K562 (cell line): ENCODE measurements around the gene ABHD3. TPM values are rescaled to one million over a fixed set of nuclear protein-coding genes. Genes with fewer than 3 reads are reported as not detected.

Experiments used
- BRF2 ChIP-seq: IDR thresholded peaks from 3 replicates; pipeline ENCODE4 v1.6.1; 2011; ENCODE audit warnings: borderline replicate concordance, mild to moderate bottlenecking; ENCODE audit not compliant: insufficient read length, insufficient read depth
- KLF13 ChIP-seq: fragments of 450-650 bp; IDR thresholded peaks from 2 replicates; pipeline ENCODE4 v1.6.1; 2016; ENCODE audit warnings: missing genetic modification characterization, low read depth, mild to moderate bottlenecking, missing compliant biosample characterization, moderate library complexity, borderline replicate concordance
- MTA1 ChIP-seq: fragments of 450-650 bp; IDR thresholded peaks from 2 replicates; pipeline ENCODE4 v1.6.1; 2017; ENCODE audit warnings: borderline replicate concordance
- NR1H2 ChIP-seq: sonication (generic); formaldehyde crosslinking; IDR thresholded peaks from 2 replicates; pipeline ENCODE4 v1.4.0; 2020; ENCODE audit warnings: mild to moderate bottlenecking, missing genetic modification reagents
- PHF21A ChIP-seq: fragments of 450-650 bp; IDR thresholded peaks from 2 replicates; pipeline ENCODE4 v1.6.1; 2017; ENCODE audit warnings: low read depth, borderline replicate concordance
- SIX5 ChIP-seq, 2 experiments: IDR thresholded peaks; 2 replicates each; pipeline ENCODE4 v1.6.1; 2011; ENCODE audit warnings: low read length in 2 of 2, borderline replicate concordance in 1 of 2, low read depth in 1 of 2, mild to moderate bottlenecking in 1 of 2, moderate library complexity in 1 of 2; ENCODE audit not compliant: insufficient read depth in 1 of 2
- ZHX1 ChIP-seq: fragments of 150-350 bp; conservative IDR thresholded peaks from 2 replicates; pipeline ENCODE4 v1.6.1; 2014; ENCODE audit warnings: low read length
- ZKSCAN3 ChIP-seq: fragments of 250-450 bp; sonication (Bioruptor Pico); IDR thresholded peaks from 2 replicates; pipeline ENCODE4 v1.4.0; 2020
- ZNF175 ChIP-seq: fragments of 200-800 bp; sonication (Bioruptor generic); IDR thresholded peaks from 2 replicates; pipeline ENCODE4 v1.6.1; 2016; ENCODE audit warnings: low read depth, mild to moderate bottlenecking, missing genetic modification characterization, missing compliant biosample characterization
- ZNF280B ChIP-seq: fragments of 250-450 bp; sonication (Bioruptor Pico); IDR thresholded peaks from 2 replicates; pipeline ENCODE4 v1.5.1; 2021; ENCODE audit warnings: mild to moderate bottlenecking
- ZNF316 ChIP-seq: fragments of 450-650 bp; IDR thresholded peaks from 2 replicates; pipeline ENCODE4 v1.6.1; 2016
- ZNF408 ChIP-seq: fragments of 250-450 bp; sonication (Bioruptor Pico); IDR thresholded peaks from 2 replicates; pipeline ENCODE4 v1.4.0; 2020; ENCODE audit warnings: low read depth, mild to moderate bottlenecking, moderate library complexity
- ZNF644 ChIP-seq: fragments of 200-800 bp; sonication (Bioruptor generic); IDR thresholded peaks from 2 replicates; pipeline ENCODE4 v1.6.1; 2016; ENCODE audit warnings: low read depth, missing genetic modification characterization, missing compliant biosample characterization
- polyA plus RNA-seq, 8 experiments: library from polyadenylated mRNA; depleted of rRNA in 4 of 8; stranded (reverse) in 5 of 8; unstranded in 3 of 8; fragments of >200 nt; fragmentation: Nextera tagmentation in 2 of 8; fragmentation: Illumina TruSeq in 1 of 8; extraction: Ambion mirVana in 2 of 8; extraction: Trizol in 1 of 8; gene quantifications; 2 replicates each; pipeline versions ENCODE4 v1.2.1 to v1.2.3, GENCODE V29; 2011 to 2014; ENCODE audit warnings: inconsistent platforms in 1 of 8, missing spikeins in 1 of 8
- total RNA-seq, 7 experiments: library from RNA; depleted of rRNA in 6 of 7; stranded (reverse); fragments of >200 nt in 6 of 7; fragmentation: Illumina TruSeq in 2 of 7; extraction: Trizol in 2 of 7; gene quantifications; 2 replicates each; pipeline versions ENCODE4 v1.2.1 to v1.2.3, GENCODE V29; 2011 to 2021; ENCODE audit warnings: low replicate concordance in 1 of 7
- TF ChIP-seq, protein P1 (sequence below): sonication (generic); formaldehyde crosslinking; IDR thresholded peaks from 2 replicates; pipeline ENCODE4 v1.8.0; 2022; ENCODE audit warnings: mild to moderate bottlenecking, low read depth, missing genetic modification reagents
- TF ChIP-seq, protein P2 (sequence below): fragments of 450-650 bp; formaldehyde crosslinking; IDR thresholded peaks from 2 replicates; pipeline ENCODE4 v1.4.0; 2022; ENCODE audit warnings: missing genetic modification characterization
- TF ChIP-seq, protein P3 (sequence below): sonication (generic); formaldehyde crosslinking; IDR thresholded peaks from 2 replicates; pipeline ENCODE4 v1.9.0; 2022; ENCODE audit warnings: mild to moderate bottlenecking, missing genetic modification reagents

The ABHD3 gene
- total and polyA plus RNA-seq, 9 of the 15 experiments (the other 6 are each of a cell fraction or from before 2014, with no cell fraction given), result 6.3 to 38.8 (median 19.4) TPM

- no peak for TF ChIP-seq SIX5 (IDR thresholded peaks at IDR 0.05; ENCODE audit: borderline replicate concordance in 1 of 2, insufficient read depth in 1 of 2, low read depth in 1 of 2, low read length in 2 of 2)
- TF ChIP-seq KLF13 (tag), result no peak
- no peak for TF ChIP-seq NR1H2 (CRISPR knock-in tag)
- TF ChIP-seq ZKSCAN3 (CRISPR knock-in tag), result no peak
- no peak for TF ChIP-seq ZNF175
- TF ChIP-seq, protein P1, sequence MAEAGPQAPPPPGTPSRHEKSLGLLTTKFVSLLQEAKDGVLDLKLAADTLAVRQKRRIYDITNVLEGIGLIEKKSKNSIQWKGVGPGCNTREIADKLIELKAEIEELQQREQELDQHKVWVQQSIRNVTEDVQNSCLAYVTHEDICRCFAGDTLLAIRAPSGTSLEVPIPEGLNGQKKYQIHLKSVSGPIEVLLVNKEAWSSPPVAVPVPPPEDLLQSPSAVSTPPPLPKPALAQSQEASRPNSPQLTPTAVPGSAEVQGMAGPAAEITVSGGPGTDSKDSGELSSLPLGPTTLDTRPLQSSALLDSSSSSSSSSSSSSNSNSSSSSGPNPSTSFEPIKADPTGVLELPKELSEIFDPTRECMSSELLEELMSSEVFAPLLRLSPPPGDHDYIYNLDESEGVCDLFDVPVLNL (CRISPR knock-in tag), result no peak
- TF ChIP-seq PHF21A, result no peak
- TF ChIP-seq BRF2, result no peak
- TF ChIP-seq ZNF644 (tag), result no peak
- no peak for TF ChIP-seq ZNF280B (CRISPR knock-in tag)
- no peak for TF ChIP-seq ZHX1
- TF ChIP-seq, protein P2, sequence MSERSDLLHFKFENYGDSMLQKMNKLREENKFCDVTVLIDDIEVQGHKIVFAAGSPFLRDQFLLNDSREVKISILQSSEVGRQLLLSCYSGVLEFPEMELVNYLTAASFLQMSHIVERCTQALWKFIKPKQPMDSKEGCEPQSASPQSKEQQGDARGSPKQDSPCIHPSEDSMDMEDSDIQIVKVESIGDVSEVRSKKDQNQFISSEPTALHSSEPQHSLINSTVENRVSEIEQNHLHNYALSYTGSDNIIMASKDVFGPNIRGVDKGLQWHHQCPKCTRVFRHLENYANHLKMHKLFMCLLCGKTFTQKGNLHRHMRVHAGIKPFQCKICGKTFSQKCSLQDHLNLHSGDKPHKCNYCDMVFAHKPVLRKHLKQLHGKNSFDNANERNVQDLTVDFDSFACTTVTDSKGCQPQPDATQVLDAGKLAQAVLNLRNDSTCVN (CRISPR knock-in tag), result no peak
- TF ChIP-seq, protein P3, sequence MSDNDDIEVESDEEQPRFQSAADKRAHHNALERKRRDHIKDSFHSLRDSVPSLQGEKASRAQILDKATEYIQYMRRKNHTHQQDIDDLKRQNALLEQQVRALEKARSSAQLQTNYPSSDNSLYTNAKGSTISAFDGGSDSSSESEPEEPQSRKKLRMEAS, result peak; percentile 62
- TF ChIP-seq ZNF408, result no peak
- no peak for TF ChIP-seq ZNF316
- TF ChIP-seq MTA1, result no peak
These were observed at the start of gene ABHD3 (continued) for GRCh38 chr18:21704603-21705364.
